Ovary (tissue), 9 donors: ENCODE results near the gene DNASE1L1. TPM values are rescaled to one million over a fixed set of nuclear protein-coding genes. Genes with fewer than 3 reads are reported as not detected.

Experiments
- DNase-seq, 5 donors: peaks; one replicate each; pipeline ENCODE4 v3.0.0-alpha.2; 2019 to 2020
- H3K27ac ChIP-seq, 2 donors: fragments of 200-600 bp; one replicate each; pipeline versions ENCODE4 v1.5.1 to v1.8.0; 2019 to 2022
- H3K27me3 ChIP-seq: fragments of 200-600 bp; one replicate; pipeline ENCODE4 v1.8.0; 2022
- H3K36me3 ChIP-seq: fragments of 200-600 bp; sonication (generic); one replicate; pipeline ENCODE4 v1.5.1; 2019
- H3K4me1 ChIP-seq: one replicate; pipeline ENCODE4 v1.8.1; 2013; ENCODE audit warnings: mild to moderate bottlenecking, moderate library complexity; ENCODE audit not compliant: insufficient read depth
- H3K4me3 ChIP-seq: fragments of 200-600 bp; sonication (generic); one replicate; pipeline ENCODE4 v1.5.1; 2017
- H3K9me3 ChIP-seq, 2 donors: fragments of 200-600 bp in 1 of 2; sonication (generic) in 1 of 2; one replicate each; pipeline versions ENCODE4 v1.5.1 to v1.8.1; 2013 to 2019; ENCODE audit warnings: mild to moderate bottlenecking in 1 of 2, moderate library complexity in 1 of 2
- EP300 ChIP-seq: sonication (generic); formaldehyde crosslinking; IDR thresholded peaks from one replicate; pipeline ENCODE4 v1.6.1; 2017; ENCODE audit warnings: antibody characterized with exemption
- POLR2A ChIP-seq: fragments of 450-650 bp; IDR thresholded peaks from one replicate; pipeline ENCODE4 v1.6.1; 2017; ENCODE audit warnings: antibody characterized with exemption, mild to moderate bottlenecking, moderate library complexity
- WGBS, 3 donors: extraction: QIAGEN DNeasy Blood & Tissue Kit in 1 of 3; methylation state at CpG; one replicate each; pipeline versions ENCODE4 v1.1.5 to v1.1.7; 2013 to 2017; 5-methylcytosine and 5-hydroxymethylcytosine counted together
- intact Hi-C, 4 donors: fragments of 100-400 bp; cut with DNase I; formaldehyde crosslinking; loops; one replicate each; pipeline versions ENCODE4 v1.11.0 to v1.15.1; 2022 to 2023
- polyA plus RNA-seq, 2 donors: library from polyadenylated mRNA; stranded (reverse); fragments of 200-250 nt in 1 of 2; fragments of 350-450 nt in 1 of 2; fragmentation: Illumina TruSeq in 1 of 2; extraction: RNeasy Lipid Tissue Mini Kit (QIAGEN cat#74804) in 1 of 2; gene quantifications; one replicate each; pipeline ENCODE4 v1.2.3, GENCODE V29; 2013 to 2014
- total RNA-seq, 7 donors: library from RNA; depleted of rRNA in 2 of 7; stranded (reverse); fragments of >200 nt in 2 of 7; fragmentation: NEBNext Ultra II Directional in 3 of 7; extraction: Animal tissue kit (Norgen Biotek cat#: 25700) in 3 of 7; gene quantifications; one replicate each; pipeline versions ENCODE4 v1.1.0 to v1.2.4, GENCODE V29; 2016 to 2023
- TF ChIP-seq, protein P1 (sequence below), 3 donors: fragments of 450-650 bp in 2 of 3; fragments of 200-600 bp in 1 of 3; IDR thresholded peaks; one replicate each; pipeline versions ENCODE4 v1.5.1 to v1.8.0; 2016 to 2022; ENCODE audit warnings: antibody characterized with exemption in 3 of 3, mild to moderate bottlenecking in 1 of 3
- donor health status: DM: no; HTN: no; CAD: no; lungs with moderate emphysema.
- donor health status: DM: no; HTN: no; CAD: no.
- donor health status: Bipolar disorder and iron deficiency.
- donor health status: DM: yes; HTN: yes; CAD: no.
- donor health status: DM: no; HTN: no; CAD: no.
- donor health status: DM: yes; HTN: yes; CAD: no.

The DNASE1L1 gene
- total and polyA plus RNA-seq, 9 donors, result 11.9 to 21.4 (median 17.2) TPM

DNA sequence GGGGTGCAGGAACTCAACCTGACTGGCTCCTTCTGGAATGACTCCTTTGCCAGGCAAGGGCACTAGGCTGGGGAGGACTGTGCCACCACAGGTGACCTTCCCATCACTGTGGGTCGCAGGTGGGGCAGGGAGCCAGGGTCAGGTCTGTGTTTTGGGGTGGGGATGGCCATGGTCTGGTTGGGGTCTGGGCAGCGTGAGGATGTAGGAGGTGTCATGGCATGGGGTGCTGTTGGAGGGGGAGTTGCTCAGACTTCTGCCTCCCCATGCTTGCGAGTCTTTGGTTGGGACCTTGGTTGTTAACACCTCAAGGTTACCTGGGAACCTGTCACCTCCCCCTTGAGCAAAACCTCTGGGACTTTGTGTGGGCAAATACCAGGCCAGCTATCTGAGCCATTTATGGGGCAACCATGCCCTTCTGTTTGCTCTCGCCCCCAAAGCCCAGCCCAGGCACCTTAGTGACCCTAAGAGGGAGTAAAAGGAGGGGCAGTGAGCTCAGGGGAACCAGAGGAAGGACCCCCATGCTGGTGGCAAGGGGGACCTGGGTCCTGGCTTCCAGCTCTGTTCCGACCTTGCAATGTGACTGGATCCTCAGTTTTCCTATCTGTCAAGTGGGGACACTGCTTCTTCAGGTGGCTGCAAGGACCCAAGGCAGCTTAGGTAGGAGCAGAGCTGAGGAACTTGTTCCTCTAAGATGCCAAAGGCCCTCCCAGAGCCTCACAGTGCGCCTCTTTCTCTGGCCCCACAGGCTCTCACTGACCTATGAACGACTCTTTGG, 25.5 kb upstream of the DNASE1L1 start:
- 73 to 80% (median 77%) methylated on average over 7 of the region's 7 CpGs for WGBS, 3 donors
- Histone ChIP-seq H3K4me1 (peaks cover 6% of the 10 kb centered on the region), H3K27me3 (no peaks in the 10 kb centered on the region), H3K4me3 (no peak overlapping the region), H3K36me3 (no peaks in the 10 kb centered on the region), H3K9me3 (no peaks in the 10 kb centered on the region), H3K27ac (no peak overlapping the region)
- TF ChIP-seq POLR2A, result no peak
- TF ChIP-seq, protein P1, sequence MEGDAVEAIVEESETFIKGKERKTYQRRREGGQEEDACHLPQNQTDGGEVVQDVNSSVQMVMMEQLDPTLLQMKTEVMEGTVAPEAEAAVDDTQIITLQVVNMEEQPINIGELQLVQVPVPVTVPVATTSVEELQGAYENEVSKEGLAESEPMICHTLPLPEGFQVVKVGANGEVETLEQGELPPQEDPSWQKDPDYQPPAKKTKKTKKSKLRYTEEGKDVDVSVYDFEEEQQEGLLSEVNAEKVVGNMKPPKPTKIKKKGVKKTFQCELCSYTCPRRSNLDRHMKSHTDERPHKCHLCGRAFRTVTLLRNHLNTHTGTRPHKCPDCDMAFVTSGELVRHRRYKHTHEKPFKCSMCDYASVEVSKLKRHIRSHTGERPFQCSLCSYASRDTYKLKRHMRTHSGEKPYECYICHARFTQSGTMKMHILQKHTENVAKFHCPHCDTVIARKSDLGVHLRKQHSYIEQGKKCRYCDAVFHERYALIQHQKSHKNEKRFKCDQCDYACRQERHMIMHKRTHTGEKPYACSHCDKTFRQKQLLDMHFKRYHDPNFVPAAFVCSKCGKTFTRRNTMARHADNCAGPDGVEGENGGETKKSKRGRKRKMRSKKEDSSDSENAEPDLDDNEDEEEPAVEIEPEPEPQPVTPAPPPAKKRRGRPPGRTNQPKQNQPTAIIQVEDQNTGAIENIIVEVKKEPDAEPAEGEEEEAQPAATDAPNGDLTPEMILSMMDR (IDR thresholded peaks at IDR 0.05), result no peak
- no peak for DNase-seq
- intact Hi-C loops, result no loop called here

DNA sequence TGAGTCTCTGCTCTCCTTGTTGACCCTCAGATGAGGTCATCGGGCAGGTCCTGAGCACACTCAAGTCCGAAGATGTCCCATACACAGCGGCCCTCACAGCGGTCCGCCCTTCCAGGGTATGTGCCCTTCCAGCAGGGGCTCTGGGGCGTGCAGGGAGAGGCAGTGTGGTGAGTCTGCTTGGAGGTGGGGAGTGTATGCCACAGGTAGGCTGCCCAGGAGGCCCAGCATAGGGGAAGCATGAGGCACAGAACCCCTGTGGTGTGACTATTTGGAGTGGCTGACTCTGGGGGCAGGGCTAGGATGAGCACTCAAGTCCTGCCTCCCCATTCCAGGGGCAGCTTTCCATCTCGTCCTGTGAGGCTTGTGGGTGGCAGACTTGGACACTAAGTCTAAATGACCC, 24.6 kb upstream of the DNASE1L1 start:
- Histone ChIP-seq H3K9me3 (no peaks in the 10 kb centered on the region), H3K36me3 (no peaks in the 10 kb centered on the region), H3K4me1 (peaks cover 6% of the 10 kb centered on the region), H3K27me3 (no peaks in the 10 kb centered on the region), H3K4me3 (no peak overlapping the region), H3K27ac (no peak overlapping the region)
- 78 to 86% (median 80%) methylated on average over 7 of the region's 7 CpGs for WGBS, 3 donors
- TF ChIP-seq EP300 (no peak), POLR2A (no peak)
- TF ChIP-seq, protein P1 (IDR thresholded peaks at IDR 0.05), result no peak
- no peak for DNase-seq
- intact Hi-C loops, result no loop called here

DNA sequence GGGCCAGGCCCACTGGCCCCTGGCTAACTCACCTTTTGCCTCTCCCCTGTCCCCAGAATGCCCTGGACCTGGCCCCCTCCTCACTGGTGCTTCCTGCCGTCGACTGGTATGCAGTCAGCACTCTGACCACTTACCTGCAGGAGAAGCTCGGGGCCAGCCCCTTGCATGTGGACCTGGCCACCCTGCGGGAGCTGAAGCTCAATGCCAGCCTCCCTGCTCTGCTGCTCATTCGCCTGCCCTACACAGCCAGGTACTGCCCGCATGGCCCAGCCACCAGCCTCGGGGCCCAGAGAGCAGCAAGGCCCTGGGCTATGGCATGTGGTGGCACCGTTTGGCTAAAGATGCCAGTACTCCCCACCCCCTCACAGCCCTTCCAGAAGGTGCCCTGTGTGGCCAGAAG, 23.2 kb upstream of the DNASE1L1 start:
- H3K9me3 ChIP-seq, result no peaks in the 10 kb centered on the region
- no peak overlapping the region for H3K4me3 ChIP-seq
- DNase-seq, result no peak
- 77 to 84% (median 82%) methylated on average over 8 of the region's 8 CpGs for WGBS, 3 donors
- no peaks in the 10 kb centered on the region for H3K27me3 ChIP-seq
- no peak for TF ChIP-seq EP300
- no peaks in the 10 kb centered on the region for H3K36me3 ChIP-seq
- intact Hi-C loops, result no loop called here
- no peaks in the 10 kb centered on the region for H3K4me1 ChIP-seq
- no peak overlapping the region for H3K27ac ChIP-seq

DNA sequence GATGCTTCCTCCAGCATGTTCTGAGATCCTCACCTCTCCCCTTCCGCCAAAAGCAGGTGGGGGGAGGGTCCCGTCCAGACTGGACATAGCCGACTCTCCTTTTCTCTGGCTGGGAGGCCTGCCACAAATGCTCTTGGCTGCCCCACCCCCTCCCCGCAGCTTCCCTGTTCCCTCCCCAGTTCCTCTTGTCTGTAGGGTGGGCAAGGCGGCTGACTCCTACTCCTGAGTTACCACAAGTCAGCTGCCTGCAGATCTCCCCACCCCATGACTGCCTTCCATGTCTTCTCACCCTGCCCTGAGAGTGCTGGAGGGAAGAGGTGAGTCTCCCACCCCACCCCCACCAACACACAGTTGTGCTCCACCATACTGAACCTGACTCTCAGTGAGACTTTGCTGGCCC, 22.3 kb upstream of the DNASE1L1 start:
- DNase-seq, result no peak
- Histone ChIP-seq H3K27ac (no peak overlapping the region), H3K4me1 (no peaks in the 10 kb centered on the region), H3K36me3 (no peaks in the 10 kb centered on the region), H3K9me3 (no peaks in the 10 kb centered on the region), H3K27me3 (no peaks in the 10 kb centered on the region), H3K4me3 (no peak overlapping the region)
- intact Hi-C loops, result no loop called here
- WGBS, 3 donors, result 72 to 74% (median 72%) methylated on average over 5 of the region's 5 CpGs
- TF ChIP-seq POLR2A (no peak), EP300 (no peak)
- TF ChIP-seq, protein P1 (IDR thresholded peaks at IDR 0.05), result no peak

DNA sequence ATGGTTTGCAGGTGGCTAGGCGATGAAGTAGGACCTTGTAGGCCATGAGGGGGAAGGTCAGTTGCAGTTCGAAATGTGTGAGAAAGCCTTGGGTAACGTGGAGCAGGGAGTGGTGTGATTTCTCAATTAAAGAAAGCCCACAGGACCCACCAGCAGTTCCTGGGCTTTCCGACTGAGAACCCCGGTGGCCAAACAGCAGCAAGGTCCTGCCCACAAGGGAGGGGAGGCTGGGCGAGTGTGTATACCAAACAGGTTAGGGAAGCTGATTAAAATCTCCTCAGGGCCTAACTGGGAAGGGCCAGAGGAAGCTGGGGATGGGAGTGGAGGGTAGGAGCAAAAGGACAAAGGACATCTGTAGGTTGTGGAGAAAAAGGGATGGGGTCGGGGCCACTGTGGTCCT, 21.9 kb upstream of the DNASE1L1 start:
- no peak for DNase-seq
- Histone ChIP-seq H3K4me3 (no peak overlapping the region), H3K9me3 (no peaks in the 10 kb centered on the region), H3K27ac (no peak overlapping the region), H3K27me3 (no peaks in the 10 kb centered on the region), H3K4me1 (no peaks in the 10 kb centered on the region), H3K36me3 (no peaks in the 10 kb centered on the region)
- intact Hi-C loops, result no loop called here
- WGBS, 3 donors, result 66 to 70% (median 69%) methylated on average over 7 of the region's 7 CpGs
- TF ChIP-seq POLR2A, result no peak
- TF ChIP-seq EP300, result no peak
- TF ChIP-seq, protein P1 (IDR thresholded peaks at IDR 0.05), result no peak
